Neural cell (in vitro differentiated cells): Measurements from ENCODE around the gene LMO1. TPM values are rescaled to one million over a fixed set of nuclear protein-coding genes. Genes with fewer than 3 reads are reported as not detected.

Experiments used
- H2AFZ ChIP-seq: fragments of 200-600, 300-800 bp; sonication (generic), shearing (Covaris generic); 2 replicates; pipeline ENCODE4 v1.6.0; 2014; ENCODE audit warnings: low read depth, mild to moderate bottlenecking, antibody characterized with exemption, low read length, moderate library complexity
- H3F3A ChIP-seq: fragments of 200-600 bp; shearing (Covaris generic); 2 replicates; pipeline ENCODE4 v1.6.1; 2016; ENCODE audit warnings: mild to moderate bottlenecking, moderate library complexity, mixed read lengths, antibody characterized with exemption, low read length; ENCODE audit not compliant: insufficient read depth, poor library complexity, severe bottlenecking
- H3K27ac ChIP-seq: fragments of 200-600, 300-800 bp; sonication (generic), shearing (Covaris generic); 2 replicates; pipeline ENCODE4 v1.5.1; 2014; ENCODE audit warnings: mild to moderate bottlenecking, low read length, moderate library complexity
- H3K27me3 ChIP-seq: fragments of 300-800, 200-600 bp; sonication (generic), shearing (Covaris generic); 2 replicates; pipeline ENCODE4 v1.6.0; 2014; ENCODE audit warnings: mild to moderate bottlenecking, low read depth, low read length, moderate library complexity; ENCODE audit not compliant: insufficient read depth
- H3K36me3 ChIP-seq: fragments of 300-800, 200-600 bp; sonication (generic), shearing (Covaris generic); 2 replicates; pipeline ENCODE4 v1.5.1; 2014; ENCODE audit warnings: mild to moderate bottlenecking, antibody characterized with exemption, low read length, moderate library complexity; ENCODE audit not compliant: insufficient read depth
- H3K4me2 ChIP-seq: fragments of 300-800, 200-600 bp; sonication (generic), shearing (Covaris generic); 2 replicates; pipeline ENCODE4 v1.6.0; 2014; ENCODE audit warnings: mild to moderate bottlenecking, low read length
- H3K4me3 ChIP-seq: fragments of 300-800, 200-600 bp; sonication (generic), shearing (Covaris generic); 2 replicates; pipeline ENCODE4 v1.5.1; 2014; ENCODE audit warnings: mild to moderate bottlenecking, low read length, moderate library complexity
- H3K79me2 ChIP-seq: fragments of 200-600 bp; shearing (Covaris generic); replicated peaks from 2 replicates; pipeline ENCODE4 v1.6.0; 2014; ENCODE audit warnings: mild to moderate bottlenecking, low read length, moderate library complexity; ENCODE audit not compliant: insufficient read depth
- H3K9ac ChIP-seq: fragments of 300-800, 200-600 bp; sonication (generic), shearing (Covaris generic); 2 replicates; pipeline ENCODE4 v1.6.1; 2016; ENCODE audit warnings: mild to moderate bottlenecking, low read length, mixed read lengths
- H3K9me2 ChIP-seq: fragments of 200-600 bp; shearing (Covaris generic); 2 replicates; pipeline ENCODE4 v1.6.1; 2016; ENCODE audit warnings: mild to moderate bottlenecking, low read length, mixed read lengths; ENCODE audit not compliant: insufficient read depth
- H3K9me3 ChIP-seq: fragments of 200-600, 300-800 bp; sonication (generic), shearing (Covaris generic); 2 replicates; pipeline ENCODE4 v1.6.1; 2016; ENCODE audit warnings: mild to moderate bottlenecking, mixed run types, low read length, moderate library complexity, mixed read lengths
- H4K20me1 ChIP-seq: fragments of 200-600 bp; shearing (Covaris generic); 2 replicates; pipeline ENCODE4 v1.6.1; 2016; ENCODE audit warnings: mild to moderate bottlenecking, mixed run types; ENCODE audit not compliant: insufficient read depth
- EP300 ChIP-seq: fragments of 450-650 bp; conservative IDR thresholded peaks from 2 replicates; pipeline ENCODE4 v1.6.1; 2014; ENCODE audit warnings: antibody characterized with exemption, mild to moderate bottlenecking, moderate library complexity; ENCODE audit not compliant: poor library complexity, severe bottlenecking
- EZH2 ChIP-seq: fragments of 200-600, 300-800 bp; shearing (Covaris generic), sonication (generic); IDR thresholded peaks from 2 replicates; pipeline ENCODE4 v1.6.1; 2014; ENCODE audit warnings: antibody characterized with exemption, low read length, borderline replicate concordance, mild to moderate bottlenecking; ENCODE audit not compliant: insufficient read depth, poor library complexity, severe bottlenecking
- MXI1 ChIP-seq: fragments of 450-650 bp; conservative IDR thresholded peaks from 2 replicates; pipeline ENCODE4 v1.6.1; 2014; ENCODE audit warnings: antibody characterized with exemption, mild to moderate bottlenecking; ENCODE audit not compliant: poor library complexity, severe bottlenecking
- POLR2AphosphoS5 ChIP-seq: IDR thresholded peaks from 2 replicates; pipeline ENCODE4 v1.6.1; 2012
- RAD21 ChIP-seq: fragments of 450-650 bp; conservative IDR thresholded peaks from 2 replicates; pipeline ENCODE4 v1.6.1; 2014; ENCODE audit warnings: antibody characterized with exemption, mild to moderate bottlenecking, moderate library complexity
- SMC3 ChIP-seq: fragments of 450-650 bp; conservative IDR thresholded peaks from 2 replicates; pipeline ENCODE4 v1.6.1; 2014; ENCODE audit warnings: antibody characterized with exemption, mild to moderate bottlenecking, moderate library complexity; ENCODE audit not compliant: poor library complexity
- TAF1 ChIP-seq: IDR thresholded peaks from 2 replicates; pipeline ENCODE4 v1.6.1; 2012; ENCODE audit warnings: low read depth
- polyA plus RNA-seq: library from polyadenylated mRNA; depleted of rRNA; stranded (reverse); fragments of >200 nt; gene quantifications from 2 replicates; pipeline ENCODE4 v1.2.3, GENCODE V29; 2014
- TF ChIP-seq, protein P1 (sequence below): fragments of 450-650 bp; IDR thresholded peaks from 2 replicates; pipeline ENCODE4 v1.5.1; 2014; ENCODE audit warnings: antibody characterized with exemption, mild to moderate bottlenecking, moderate library complexity; ENCODE audit not compliant: poor library complexity, severe bottlenecking
- TF ChIP-seq, protein P2 (sequence below): IDR thresholded peaks from 2 replicates; pipeline ENCODE4 v1.6.1; 2012; ENCODE audit warnings: borderline replicate concordance

The LMO1 gene
- polyA plus RNA-seq, 1 donor from 2014 or later, result 4.4 TPM

DNA sequence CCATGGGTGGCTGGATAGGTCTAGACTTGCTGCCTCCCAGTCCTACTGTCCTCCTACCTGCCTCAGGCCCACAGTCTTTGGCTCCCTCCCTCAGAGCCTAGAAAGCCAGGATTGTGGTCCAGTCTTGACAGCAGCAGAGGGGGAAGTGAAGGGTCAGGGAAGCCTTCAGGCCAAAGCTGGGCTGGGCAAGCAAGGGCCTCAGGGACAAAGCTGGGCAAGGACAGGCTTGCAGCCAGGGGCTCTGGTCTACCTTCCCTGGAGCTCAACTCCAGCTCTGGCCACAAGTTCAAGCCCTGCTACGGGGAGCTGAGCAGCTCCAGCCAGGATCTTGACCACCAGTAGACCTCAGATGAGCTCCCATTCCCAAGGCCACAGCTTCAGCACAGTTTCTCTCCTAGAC, 14.9 kb downstream of the LMO1 start:
- Histone ChIP-seq H3K9me3 (no peaks in the 10 kb centered on the region), H2AFZ (no peak overlapping the region), H3F3A (no peaks in the 10 kb centered on the region), H3K79me2 (peaks cover 8% of the 10 kb centered on the region), H3K9ac (no peak overlapping the region), H3K4me2 (no peak overlapping the region), H3K27me3 (no peaks in the 10 kb centered on the region), H3K4me3 (no peak overlapping the region), H3K27ac (no peak overlapping the region), H3K9me2 (no peaks in the 10 kb centered on the region), H4K20me1 (no peaks in the 10 kb centered on the region), H3K36me3 (no peaks in the 10 kb centered on the region)
- TF ChIP-seq RAD21 (no peak), EZH2 (no peak), EP300 (no peak), POLR2AphosphoS5 (no peak), TAF1 (no peak), SMC3 (no peak), MXI1 (no peak)
- TF ChIP-seq, protein P1, sequence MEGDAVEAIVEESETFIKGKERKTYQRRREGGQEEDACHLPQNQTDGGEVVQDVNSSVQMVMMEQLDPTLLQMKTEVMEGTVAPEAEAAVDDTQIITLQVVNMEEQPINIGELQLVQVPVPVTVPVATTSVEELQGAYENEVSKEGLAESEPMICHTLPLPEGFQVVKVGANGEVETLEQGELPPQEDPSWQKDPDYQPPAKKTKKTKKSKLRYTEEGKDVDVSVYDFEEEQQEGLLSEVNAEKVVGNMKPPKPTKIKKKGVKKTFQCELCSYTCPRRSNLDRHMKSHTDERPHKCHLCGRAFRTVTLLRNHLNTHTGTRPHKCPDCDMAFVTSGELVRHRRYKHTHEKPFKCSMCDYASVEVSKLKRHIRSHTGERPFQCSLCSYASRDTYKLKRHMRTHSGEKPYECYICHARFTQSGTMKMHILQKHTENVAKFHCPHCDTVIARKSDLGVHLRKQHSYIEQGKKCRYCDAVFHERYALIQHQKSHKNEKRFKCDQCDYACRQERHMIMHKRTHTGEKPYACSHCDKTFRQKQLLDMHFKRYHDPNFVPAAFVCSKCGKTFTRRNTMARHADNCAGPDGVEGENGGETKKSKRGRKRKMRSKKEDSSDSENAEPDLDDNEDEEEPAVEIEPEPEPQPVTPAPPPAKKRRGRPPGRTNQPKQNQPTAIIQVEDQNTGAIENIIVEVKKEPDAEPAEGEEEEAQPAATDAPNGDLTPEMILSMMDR, result no peak
- TF ChIP-seq, protein P2, sequence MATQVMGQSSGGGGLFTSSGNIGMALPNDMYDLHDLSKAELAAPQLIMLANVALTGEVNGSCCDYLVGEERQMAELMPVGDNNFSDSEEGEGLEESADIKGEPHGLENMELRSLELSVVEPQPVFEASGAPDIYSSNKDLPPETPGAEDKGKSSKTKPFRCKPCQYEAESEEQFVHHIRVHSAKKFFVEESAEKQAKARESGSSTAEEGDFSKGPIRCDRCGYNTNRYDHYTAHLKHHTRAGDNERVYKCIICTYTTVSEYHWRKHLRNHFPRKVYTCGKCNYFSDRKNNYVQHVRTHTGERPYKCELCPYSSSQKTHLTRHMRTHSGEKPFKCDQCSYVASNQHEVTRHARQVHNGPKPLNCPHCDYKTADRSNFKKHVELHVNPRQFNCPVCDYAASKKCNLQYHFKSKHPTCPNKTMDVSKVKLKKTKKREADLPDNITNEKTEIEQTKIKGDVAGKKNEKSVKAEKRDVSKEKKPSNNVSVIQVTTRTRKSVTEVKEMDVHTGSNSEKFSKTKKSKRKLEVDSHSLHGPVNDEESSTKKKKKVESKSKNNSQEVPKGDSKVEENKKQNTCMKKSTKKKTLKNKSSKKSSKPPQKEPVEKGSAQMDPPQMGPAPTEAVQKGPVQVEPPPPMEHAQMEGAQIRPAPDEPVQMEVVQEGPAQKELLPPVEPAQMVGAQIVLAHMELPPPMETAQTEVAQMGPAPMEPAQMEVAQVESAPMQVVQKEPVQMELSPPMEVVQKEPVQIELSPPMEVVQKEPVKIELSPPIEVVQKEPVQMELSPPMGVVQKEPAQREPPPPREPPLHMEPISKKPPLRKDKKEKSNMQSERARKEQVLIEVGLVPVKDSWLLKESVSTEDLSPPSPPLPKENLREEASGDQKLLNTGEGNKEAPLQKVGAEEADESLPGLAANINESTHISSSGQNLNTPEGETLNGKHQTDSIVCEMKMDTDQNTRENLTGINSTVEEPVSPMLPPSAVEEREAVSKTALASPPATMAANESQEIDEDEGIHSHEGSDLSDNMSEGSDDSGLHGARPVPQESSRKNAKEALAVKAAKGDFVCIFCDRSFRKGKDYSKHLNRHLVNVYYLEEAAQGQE, result no peak

DNA sequence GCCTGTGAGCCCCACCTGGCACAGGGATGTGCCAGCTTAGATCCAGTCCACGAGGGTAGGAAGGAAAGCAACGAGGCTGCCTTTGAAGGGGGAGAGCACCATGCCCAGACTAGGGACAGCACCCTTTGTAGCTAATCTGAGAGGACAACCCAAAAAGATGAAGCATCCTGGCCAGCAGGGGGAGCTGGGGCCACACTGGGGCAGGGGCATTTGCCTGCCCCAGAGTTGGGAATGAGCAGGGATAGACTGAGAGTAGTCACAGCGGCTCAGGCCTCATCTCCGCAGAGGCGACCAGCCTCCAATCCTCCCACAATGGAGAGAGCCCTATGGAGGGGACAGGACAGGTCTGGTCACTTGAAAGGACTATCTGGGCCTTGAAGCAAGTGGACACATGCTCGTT, 16.4 kb downstream of the LMO1 start:
- TF ChIP-seq TAF1 (no peak), POLR2AphosphoS5 (no peak), SMC3 (no peak), RAD21 (no peak), EZH2 (no peak), MXI1 (no peak), EP300 (no peak)
- TF ChIP-seq, protein P2, result no peak
- TF ChIP-seq, protein P1, result no peak
- Histone ChIP-seq H3K9me2 (no peaks in the 10 kb centered on the region), H3K4me2 (no peak overlapping the region), H3K79me2 (peaks cover 5% of the 10 kb centered on the region), H3K4me3 (no peak overlapping the region), H3K9ac (no peak overlapping the region), H3K9me3 (no peaks in the 10 kb centered on the region), H3K27ac (no peak overlapping the region), H4K20me1 (no peaks in the 10 kb centered on the region), H2AFZ (no peak overlapping the region), H3K27me3 (no peaks in the 10 kb centered on the region), H3F3A (no peaks in the 10 kb centered on the region), H3K36me3 (no peaks in the 10 kb centered on the region)
